RPMI8226 (cell line): ENCODE measurements around the gene AAK1.
"Not testable (repeated sequence)": the region's sequence is repeated elsewhere in the genome, so short reads cannot be mapped to it uniquely, and the experiment has no call there.

Experiments used
- DNase-seq: peaks from one replicate; pipeline ENCODE4 v3.0.0-alpha.2; 2015

AAK1 gene

DNA sequence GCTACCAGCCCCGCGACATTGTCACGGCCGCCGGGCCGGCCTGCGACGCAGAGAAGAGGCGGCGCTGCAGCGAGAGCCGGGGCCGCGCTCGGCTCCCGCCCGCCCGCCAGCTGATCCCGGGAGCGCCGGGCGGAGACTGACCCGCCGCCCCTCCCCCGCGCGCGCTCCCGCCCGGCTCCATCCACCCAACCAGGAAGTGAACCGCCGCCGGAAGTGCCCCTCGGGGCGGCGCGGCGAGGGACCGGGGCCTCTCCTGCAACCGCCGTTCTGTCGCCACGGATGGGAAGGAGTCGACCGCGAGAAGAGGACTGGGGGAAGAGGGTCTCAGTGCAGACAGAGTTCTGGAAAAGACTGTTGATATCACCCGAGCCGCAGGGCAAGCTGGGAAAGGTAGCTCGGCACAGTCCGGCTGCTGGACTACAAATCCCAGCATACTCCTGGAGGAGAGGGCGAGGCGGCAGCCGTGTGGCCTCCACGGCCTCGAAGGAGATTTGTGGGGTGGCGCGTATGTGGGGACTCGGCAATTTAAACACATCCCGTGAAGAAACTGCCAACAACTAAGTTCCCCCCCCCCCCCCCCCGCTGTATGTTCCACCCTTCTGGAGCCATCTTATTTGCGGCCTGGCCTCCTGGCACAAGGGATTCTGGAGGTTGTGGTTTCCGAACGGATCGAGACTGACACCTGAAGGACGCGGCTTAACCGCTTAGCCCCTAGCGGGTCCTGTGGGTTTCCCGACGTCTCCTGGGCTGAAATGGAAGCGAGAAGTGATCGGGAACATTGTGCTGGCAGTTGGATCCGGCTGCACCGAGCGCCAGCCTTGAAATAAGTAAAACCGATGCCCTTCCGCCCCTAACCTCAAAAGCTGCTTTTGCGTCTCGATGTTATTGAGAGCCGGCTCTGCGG, at the start of gene AAK1:
Gene AAK1, minus strand, starts transcription at position 138 of the 904 bp plus-strand sequence. CDS start 699 bp downstream, outside the sequence.
- peak; percentile 92 for DNase-seq

GRCh38 chr2:69692424-69692823, 48.9 kb upstream of the AAK1 start:
- DNase-seq: no peak

DNA sequence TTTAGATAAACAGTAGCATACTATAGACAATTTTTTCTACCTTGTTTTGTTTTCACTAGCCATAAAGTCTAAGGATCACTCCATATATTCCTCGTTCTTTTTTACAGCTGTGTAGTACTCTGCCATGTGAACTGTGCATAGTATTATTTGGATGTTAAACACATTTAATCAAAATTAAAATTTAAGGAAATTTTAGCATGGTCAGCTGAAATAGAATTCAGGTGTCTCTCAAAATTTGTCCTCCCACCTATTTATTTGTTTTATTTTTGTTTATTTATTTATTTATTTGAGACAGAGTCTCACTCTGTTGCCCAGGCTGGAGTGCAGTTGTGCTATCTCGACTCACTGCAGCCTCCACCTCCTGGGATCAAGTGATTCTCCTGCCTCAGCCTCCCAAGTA, 46.4 kb upstream of the AAK1 start:
- no peak for DNase-seq

GRCh38 chr2:69689466-69689865, 45.9 kb upstream of the AAK1 start:
- DNase-seq: no peak

- DNase-seq: no peak
Measured at GRCh38 chr2:69687971-69688611, 44.6 kb upstream of the AAK1 start.

- no peak for DNase-seq
Measured at GRCh38 chr2:69686813-69687212, 43.3 kb upstream of the AAK1 start.

GRCh38 chr2:69685321-69686048, 41.9 kb upstream of the AAK1 start:
- DNase-seq: no peak

- DNase-seq: no peak
Measured at GRCh38 chr2:69683170-69683971, 39.8 kb upstream of the AAK1 start.

DNA sequence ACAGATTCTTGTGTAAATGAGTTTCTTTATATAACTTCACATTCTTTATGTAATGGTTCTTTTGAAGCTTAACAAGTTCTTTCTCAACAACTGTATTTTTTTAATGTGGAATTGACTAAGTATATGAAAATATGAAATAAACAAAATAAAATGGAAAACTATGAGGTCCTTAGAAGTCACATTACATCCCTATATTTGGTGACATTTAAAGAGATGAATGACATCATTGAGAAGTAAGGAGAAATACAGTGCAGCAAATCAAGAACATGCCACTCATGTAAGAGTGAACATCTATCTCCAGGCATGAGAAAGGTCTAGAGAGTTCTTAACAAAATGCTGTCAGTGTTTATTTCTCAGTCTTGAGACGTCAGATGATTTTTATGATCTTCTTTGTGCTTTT, 39.0 kb upstream of the AAK1 start:
- DNase-seq: no peak

DNA sequence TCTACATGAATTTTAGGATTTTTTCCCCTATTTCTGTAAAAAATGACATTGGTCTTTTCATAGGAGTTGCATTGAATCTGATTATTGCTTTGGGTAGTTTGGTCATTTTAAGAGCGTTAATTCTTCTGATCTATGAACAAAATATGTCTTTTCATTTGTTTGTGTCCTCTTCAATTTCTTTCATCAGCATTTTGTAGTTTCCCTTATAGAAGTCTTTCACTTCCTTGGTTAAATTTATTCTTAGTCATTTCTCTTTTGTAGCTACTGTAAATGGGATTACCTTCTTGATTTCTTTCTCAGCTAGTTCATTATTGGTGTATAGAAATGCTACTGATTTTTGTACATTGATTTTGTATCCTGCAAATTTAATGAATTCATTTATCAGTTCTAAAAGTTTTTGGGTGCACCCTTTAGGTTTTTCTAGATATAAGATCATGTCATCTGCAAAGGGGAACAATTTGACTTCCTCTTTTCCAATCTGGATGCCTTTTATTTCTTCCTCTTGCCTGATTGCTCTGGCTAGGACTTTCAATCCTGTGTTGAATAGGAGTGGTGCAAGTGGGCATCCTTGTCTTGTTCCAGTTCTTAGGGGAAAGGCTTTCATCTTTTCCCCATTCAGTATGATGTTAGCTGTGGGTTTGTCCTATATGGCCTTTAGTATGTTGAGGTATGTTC, 36.6 kb upstream of the AAK1 start:
- no peak for DNase-seq

GRCh38 chr2:69677914-69678313, 34.4 kb upstream of the AAK1 start:
- DNase-seq: no peak

DNA sequence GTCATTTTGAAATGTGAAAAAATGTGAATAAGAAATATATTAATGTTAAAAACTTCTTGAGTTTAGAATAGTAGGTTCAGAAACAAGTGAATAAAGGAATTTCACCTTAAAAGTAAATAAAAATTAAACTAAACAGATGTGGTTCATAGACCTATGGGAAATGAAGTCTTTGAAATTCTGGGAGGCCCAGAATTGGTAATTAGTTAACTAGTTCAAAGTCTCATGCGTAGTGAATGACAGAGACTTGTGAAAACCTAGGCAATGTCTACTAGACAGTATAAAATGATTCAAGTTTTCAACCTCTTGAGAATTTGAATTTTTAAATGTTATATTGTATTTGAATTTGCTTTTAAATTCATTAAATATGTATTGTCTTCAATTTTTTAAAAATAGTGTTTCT, 32.6 kb upstream of the AAK1 start:
- no peak for DNase-seq

DNA sequence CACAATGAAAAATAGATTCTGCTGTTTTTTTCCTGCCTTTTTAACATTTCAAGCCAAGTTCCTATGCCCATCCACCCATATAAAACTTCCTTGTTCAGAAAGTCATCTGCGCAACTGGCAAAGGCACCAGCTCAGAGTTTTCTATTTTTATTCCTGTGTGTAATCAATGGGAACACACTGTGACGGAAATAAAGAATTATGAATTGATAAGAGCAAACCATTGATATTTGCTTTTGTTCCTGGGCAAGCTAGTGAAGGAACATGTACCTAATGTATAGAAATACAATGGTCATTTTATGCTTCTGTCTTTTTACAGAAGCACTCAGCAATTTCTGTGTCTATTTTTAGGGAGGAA, 30.8 kb upstream of the AAK1 start:
- no peak for DNase-seq

DNA sequence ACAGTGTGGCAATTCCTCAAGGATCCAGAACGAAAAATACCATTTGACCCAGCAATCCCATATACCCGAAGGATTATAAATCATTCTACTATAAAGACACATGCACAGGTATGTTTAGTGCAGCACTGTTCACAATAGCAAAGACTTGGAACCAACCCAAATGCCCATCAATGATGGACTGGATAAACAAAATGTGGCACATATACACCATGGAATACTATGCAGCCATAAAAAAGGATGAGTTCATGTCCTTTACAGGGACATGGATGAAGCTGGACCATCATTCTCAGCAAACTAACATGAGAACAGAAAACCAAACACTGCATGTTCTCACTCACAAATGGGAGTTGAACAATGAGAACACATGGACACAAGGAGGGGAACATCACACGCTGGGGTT, 29.6 kb upstream of the AAK1 start:
- not testable (repeated sequence) for DNase-seq

GRCh38 chr2:69669666-69670065, 26.1 kb upstream of the AAK1 start:
- no peak for DNase-seq

DNA sequence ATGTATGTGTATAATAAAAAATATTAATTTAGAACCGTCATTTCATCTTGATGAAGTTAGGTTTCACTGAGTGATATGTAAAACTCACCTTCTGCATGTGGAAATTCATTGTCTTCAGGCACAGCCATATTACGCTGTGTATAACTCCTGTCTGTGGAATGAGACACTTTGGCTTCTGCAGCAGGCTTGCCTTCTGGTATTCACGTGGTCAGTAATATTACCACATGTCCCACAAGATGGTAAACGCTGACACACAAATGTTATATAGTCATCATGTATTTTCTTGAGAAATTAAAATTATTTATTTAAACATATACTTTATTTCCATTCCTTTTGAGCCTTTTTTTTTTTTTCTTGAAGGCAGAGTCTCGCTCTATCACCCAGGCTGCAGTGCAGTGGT, 25.1 kb upstream of the AAK1 start:
- DNase-seq: no peak

GRCh38 chr2:69667805-69668382, 24.4 kb upstream of the AAK1 start:
- no peak for DNase-seq

GRCh38 chr2:69665152-69665551, 21.6 kb upstream of the AAK1 start:
- DNase-seq: no peak

GRCh38 chr2:69663860-69664259, 20.3 kb upstream of the AAK1 start:
- no peak for DNase-seq

DNA sequence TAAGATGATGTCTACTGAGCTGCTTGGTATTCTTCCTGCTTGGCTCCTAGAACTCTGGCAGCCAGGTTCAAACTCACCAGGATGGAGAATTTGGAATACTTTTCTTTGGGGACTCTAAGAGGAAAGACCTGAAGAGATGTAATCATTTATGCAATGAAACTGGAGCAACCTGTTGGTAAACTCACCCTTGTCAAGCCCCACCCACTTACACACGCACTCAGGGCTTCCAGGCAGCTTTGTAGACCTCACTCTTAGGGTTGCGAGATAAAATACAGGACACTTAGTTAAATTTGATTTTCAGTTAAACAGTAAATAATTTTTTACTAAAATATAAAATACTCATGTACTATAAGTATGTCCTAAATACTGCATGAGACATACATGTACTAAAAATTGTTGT, 19.0 kb upstream of the AAK1 start:
- not testable (repeated sequence) for DNase-seq

DNA sequence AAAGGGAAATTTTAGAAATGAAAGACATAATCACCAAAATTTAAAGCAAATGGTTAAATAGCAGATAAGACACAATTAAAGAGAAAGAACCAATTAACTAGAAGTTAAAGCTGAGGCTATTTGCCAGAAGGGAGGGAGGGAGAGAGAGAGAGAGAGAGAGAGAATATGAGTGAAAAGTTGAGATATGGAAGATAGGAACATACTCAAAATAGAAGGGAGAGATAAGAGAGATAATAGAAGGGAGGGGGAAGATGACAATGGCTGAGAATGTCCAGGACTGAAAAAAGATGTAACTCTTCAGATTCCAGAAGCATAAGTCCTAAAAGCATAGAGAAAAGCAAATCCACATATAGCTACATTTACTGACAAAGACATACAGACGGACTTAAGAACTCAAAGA, 17.1 kb upstream of the AAK1 start:
- DNase-seq: no peak

DNA sequence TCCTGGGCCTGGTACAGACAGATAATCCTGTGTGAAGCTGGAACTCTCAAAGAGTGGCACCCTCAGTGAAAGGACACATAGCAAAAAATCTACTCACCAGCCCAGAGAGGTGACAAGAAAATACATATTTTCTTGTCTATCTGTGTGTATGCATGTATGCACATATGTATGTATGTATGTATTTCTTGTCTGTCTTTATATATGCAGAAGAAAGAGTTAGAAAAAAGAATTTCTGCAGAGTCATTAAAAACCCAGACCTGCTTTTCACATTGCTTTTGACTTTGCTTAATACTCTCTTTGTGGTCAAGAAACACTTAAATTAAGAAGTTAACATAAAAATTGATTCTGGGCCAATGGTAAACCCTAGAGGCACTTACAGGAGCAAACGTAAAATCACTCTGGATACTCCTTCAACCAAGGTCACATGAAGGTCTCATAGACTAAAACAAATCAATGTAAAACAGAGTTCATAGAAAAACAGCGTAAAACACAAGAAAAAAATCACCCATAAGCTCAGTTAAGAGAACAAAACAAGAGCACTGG, 16.5 kb upstream of the AAK1 start:
- no peak for DNase-seq
